ENCODE measurements around the gene ZBTB8A. TPM values are rescaled to one million over a fixed set of nuclear protein-coding genes. Genes with fewer than 3 reads are reported as not detected.

The ZBTB8A gene
- total and polyA plus RNA-seq, 2 of the 13 experiments (the other 11 are each of a cell fraction or from before 2014, with no cell fraction given) = 1.3 to 3.7 TPM

DNA sequence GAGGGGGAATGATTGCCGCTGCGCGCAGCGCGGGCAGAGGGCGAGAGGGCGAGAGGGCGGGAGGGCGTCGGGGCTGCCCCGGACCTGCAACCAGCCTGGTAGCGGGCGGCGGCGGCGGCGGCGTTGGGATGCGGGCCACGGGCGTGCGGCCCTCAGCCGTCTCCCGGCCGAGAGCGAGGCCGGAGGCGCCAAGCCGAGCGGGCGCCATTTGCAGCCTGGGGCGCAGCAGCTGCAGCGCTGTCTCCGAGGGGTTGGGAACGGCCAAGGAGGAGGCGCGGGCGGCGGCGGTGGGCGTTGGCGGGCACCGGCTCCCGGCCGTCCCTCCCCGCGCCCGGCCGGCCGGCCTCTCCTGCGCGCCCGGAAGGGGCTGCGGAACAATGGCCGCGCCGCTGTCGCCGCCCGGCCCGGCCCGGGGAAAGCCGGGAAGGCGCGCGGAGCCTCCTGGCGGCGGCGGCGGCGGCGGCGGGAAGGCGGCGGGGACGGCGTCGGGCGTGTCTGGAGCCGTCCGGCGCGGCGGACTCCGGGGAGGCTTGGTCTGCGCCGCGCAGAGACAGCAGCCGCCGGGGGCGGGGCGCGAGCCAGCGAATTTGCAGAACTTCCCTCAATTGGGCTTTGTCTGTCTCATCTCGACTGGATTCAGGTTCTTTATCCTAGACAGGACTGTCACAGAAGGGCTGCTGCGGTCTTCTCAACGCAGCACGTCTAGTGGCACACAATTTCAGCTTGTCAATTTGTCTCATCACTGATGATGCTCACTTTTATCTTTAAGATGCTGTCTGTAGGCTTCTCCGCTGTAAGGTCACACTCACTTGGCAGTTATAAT lies 38.6 kb upstream of the ZBTB8A start (continued):
- TF ChIP-seq, protein P1, sequence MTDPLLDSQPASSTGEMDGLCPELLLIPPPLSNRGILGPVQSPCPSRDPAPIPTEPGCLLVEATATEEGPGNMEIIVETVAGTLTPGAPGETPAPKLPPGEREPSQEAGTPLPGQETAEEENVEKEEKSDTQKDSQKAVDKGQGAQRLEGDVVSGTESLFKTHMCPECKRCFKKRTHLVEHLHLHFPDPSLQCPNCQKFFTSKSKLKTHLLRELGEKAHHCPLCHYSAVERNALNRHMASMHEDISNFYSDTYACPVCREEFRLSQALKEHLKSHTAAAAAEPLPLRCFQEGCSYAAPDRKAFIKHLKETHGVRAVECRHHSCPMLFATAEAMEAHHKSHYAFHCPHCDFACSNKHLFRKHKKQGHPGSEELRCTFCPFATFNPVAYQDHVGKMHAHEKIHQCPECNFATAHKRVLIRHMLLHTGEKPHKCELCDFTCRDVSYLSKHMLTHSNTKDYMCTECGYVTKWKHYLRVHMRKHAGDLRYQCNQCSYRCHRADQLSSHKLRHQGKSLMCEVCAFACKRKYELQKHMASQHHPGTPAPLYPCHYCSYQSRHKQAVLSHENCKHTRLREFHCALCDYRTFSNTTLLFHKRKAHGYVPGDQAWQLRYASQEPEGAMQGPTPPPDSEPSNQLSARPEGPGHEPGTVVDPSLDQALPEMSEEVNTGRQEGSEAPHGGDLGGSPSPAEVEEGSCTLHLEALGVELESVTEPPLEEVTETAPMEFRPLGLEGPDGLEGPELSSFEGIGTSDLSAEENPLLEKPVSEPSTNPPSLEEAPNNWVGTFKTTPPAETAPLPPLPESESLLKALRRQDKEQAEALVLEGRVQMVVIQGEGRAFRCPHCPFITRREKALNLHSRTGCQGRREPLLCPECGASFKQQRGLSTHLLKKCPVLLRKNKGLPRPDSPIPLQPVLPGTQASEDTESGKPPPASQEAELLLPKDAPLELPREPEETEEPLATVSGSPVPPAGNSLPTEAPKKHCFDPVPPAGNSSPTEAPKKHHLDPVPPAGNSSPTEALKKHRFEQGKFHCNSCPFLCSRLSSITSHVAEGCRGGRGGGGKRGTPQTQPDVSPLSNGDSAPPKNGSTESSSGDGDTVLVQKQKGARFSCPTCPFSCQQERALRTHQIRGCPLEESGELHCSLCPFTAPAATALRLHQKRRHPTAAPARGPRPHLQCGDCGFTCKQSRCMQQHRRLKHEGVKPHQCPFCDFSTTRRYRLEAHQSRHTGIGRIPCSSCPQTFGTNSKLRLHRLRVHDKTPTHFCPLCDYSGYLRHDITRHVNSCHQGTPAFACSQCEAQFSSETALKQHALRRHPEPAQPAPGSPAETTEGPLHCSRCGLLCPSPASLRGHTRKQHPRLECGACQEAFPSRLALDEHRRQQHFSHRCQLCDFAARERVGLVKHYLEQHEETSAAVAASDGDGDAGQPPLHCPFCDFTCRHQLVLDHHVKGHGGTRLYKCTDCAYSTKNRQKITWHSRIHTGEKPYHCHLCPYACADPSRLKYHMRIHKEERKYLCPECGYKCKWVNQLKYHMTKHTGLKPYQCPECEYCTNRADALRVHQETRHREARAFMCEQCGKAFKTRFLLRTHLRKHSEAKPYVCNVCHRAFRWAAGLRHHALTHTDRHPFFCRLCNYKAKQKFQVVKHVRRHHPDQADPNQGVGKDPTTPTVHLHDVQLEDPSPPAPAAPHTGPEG (CRISPR knock-in tag; IDR thresholded peaks at IDR 0.05) = peak; percentile 70; the same call in 1 of the 2 replicates
- TF ChIP-seq, protein P2, sequence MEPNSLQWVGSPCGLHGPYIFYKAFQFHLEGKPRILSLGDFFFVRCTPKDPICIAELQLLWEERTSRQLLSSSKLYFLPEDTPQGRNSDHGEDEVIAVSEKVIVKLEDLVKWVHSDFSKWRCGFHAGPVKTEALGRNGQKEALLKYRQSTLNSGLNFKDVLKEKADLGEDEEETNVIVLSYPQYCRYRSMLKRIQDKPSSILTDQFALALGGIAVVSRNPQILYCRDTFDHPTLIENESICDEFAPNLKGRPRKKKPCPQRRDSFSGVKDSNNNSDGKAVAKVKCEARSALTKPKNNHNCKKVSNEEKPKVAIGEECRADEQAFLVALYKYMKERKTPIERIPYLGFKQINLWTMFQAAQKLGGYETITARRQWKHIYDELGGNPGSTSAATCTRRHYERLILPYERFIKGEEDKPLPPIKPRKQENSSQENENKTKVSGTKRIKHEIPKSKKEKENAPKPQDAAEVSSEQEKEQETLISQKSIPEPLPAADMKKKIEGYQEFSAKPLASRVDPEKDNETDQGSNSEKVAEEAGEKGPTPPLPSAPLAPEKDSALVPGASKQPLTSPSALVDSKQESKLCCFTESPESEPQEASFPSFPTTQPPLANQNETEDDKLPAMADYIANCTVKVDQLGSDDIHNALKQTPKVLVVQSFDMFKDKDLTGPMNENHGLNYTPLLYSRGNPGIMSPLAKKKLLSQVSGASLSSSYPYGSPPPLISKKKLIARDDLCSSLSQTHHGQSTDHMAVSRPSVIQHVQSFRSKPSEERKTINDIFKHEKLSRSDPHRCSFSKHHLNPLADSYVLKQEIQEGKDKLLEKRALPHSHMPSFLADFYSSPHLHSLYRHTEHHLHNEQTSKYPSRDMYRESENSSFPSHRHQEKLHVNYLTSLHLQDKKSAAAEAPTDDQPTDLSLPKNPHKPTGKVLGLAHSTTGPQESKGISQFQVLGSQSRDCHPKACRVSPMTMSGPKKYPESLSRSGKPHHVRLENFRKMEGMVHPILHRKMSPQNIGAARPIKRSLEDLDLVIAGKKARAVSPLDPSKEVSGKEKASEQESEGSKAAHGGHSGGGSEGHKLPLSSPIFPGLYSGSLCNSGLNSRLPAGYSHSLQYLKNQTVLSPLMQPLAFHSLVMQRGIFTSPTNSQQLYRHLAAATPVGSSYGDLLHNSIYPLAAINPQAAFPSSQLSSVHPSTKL (CRISPR knock-in tag; IDR thresholded peaks at IDR 0.05) = no peak
- TF ChIP-seq, protein P3, sequence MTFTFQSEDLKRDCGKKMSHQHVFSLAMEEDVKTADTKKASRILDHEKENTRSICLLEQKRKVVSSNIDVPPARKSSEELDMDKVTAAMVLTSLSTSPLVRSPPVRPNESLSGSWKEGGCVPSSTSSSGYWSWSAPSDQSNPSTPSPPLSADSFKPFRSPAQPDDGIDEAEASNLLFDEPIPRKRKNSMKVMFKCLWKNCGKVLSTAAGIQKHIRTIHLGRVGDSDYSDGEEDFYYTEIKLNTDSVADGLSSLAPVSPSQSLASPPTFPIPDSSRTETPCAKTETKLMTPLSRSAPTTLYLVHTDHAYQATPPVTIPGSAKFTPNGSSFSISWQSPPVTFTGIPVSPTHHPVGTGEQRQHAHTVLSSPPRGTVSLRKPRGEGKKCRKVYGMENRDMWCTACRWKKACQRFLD (CRISPR knock-in tag; IDR thresholded peaks at IDR 0.05; ENCODE audit: borderline replicate concordance) = no peak
- TF ChIP-seq ZNF460 (CRISPR knock-in tag; IDR thresholded peaks at IDR 0.05; ENCODE audit: borderline replicate concordance) = no peak
- TF ChIP-seq SIX4 (CRISPR knock-in tag; IDR thresholded peaks at IDR 0.05) = no peak
- TF ChIP-seq ZNF563 (CRISPR knock-in tag; IDR thresholded peaks at IDR 0.05) = peak; percentile 30; the same call in 1 of the 2 replicates
- no peak for TF ChIP-seq MEF2D (CRISPR knock-in tag; IDR thresholded peaks at IDR 0.05)
- TF ChIP-seq, protein P4, sequence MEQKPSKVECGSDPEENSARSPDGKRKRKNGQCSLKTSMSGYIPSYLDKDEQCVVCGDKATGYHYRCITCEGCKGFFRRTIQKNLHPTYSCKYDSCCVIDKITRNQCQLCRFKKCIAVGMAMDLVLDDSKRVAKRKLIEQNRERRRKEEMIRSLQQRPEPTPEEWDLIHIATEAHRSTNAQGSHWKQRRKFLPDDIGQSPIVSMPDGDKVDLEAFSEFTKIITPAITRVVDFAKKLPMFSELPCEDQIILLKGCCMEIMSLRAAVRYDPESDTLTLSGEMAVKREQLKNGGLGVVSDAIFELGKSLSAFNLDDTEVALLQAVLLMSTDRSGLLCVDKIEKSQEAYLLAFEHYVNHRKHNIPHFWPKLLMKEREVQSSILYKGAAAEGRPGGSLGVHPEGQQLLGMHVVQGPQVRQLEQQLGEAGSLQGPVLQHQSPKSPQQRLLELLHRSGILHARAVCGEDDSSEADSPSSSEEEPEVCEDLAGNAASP (CRISPR knock-in tag; IDR thresholded peaks at IDR 0.05; ENCODE audit: borderline replicate concordance) = no peak
- TF ChIP-seq ZNF678 (CRISPR knock-in tag; IDR thresholded peaks at IDR 0.05) = no peak
- TF ChIP-seq CREB1 (IDR thresholded peaks at IDR 0.05) = no peak
- TF ChIP-seq CREB1 (CRISPR knock-in tag; IDR thresholded peaks at IDR 0.05) = no peak
- TF ChIP-seq, protein P5, sequence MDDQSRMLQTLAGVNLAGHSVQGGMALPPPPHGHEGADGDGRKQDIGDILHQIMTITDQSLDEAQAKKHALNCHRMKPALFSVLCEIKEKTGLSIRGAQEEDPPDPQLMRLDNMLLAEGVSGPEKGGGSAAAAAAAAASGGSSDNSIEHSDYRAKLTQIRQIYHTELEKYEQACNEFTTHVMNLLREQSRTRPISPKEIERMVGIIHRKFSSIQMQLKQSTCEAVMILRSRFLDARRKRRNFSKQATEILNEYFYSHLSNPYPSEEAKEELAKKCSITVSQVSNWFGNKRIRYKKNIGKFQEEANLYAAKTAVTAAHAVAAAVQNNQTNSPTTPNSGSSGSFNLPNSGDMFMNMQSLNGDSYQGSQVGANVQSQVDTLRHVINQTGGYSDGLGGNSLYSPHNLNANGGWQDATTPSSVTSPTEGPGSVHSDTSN (CRISPR knock-in tag; IDR thresholded peaks at IDR 0.05; ENCODE audit: borderline replicate concordance) = no peak
- TF ChIP-seq ZNF430 (CRISPR knock-in tag; IDR thresholded peaks at IDR 0.05) = no peak
- peak; percentile 25; the same call in 1 of the 2 replicates for TF ChIP-seq GABPB1 (CRISPR knock-in tag; IDR thresholded peaks at IDR 0.05)

Data from HepG2 (cell line).